Neuronal stem cell (in vitro differentiated cells): ENCODE measurements around the gene PDGFA.

Experiments
- DNase-seq: peaks from one replicate; pipeline ENCODE4 v3.0.0-alpha.2; 2013; ENCODE audit warnings: low spot score
- H2AFZ ChIP-seq: one replicate; pipeline ENCODE4 v1.6.1; 2013; ENCODE audit warnings: mild to moderate bottlenecking, low read length, inconsistent platforms
- H2AK5ac ChIP-seq: 2 replicates; pipeline ENCODE4 v1.6.1; 2013; ENCODE audit warnings: low read depth, mild to moderate bottlenecking, inconsistent platforms, low read length, moderate library complexity, mixed read lengths
- H2BK120ac ChIP-seq: 2 replicates; pipeline ENCODE4 v1.6.1; 2013; ENCODE audit warnings: low read depth, mild to moderate bottlenecking, inconsistent platforms, low read length, moderate library complexity, mixed read lengths
- H2BK12ac ChIP-seq: one replicate; pipeline ENCODE4 v1.6.1; 2013; ENCODE audit warnings: low read length, inconsistent platforms
- H2BK15ac ChIP-seq: 2 replicates; pipeline ENCODE4 v1.6.1; 2013; ENCODE audit warnings: mild to moderate bottlenecking, low read length, inconsistent platforms, mixed read lengths
- H2BK5ac ChIP-seq: one replicate; pipeline ENCODE4 v1.6.1; 2013; ENCODE audit warnings: inconsistent platforms, mild to moderate bottlenecking, low read length, moderate library complexity
- H3K14ac ChIP-seq: one replicate; pipeline ENCODE4 v1.6.1; 2013; ENCODE audit warnings: low read length, inconsistent platforms
- H3K18ac ChIP-seq: 2 replicates; pipeline ENCODE4 v1.6.1; 2013; ENCODE audit warnings: low read length, inconsistent platforms
- H3K23ac ChIP-seq: 2 replicates; pipeline ENCODE4 v1.6.1; 2013; ENCODE audit warnings: low read depth, mild to moderate bottlenecking, mixed read lengths, low read length, inconsistent platforms; ENCODE audit not compliant: poor library complexity
- H3K27ac ChIP-seq: replicated peaks from 3 replicates; pipeline ENCODE4 v1.5.1; 2013; ENCODE audit warnings: low read length, inconsistent platforms
- H3K27me3 ChIP-seq, 3 experiments: 2 replicates each; pipeline ENCODE4 v1.6.1; 2013; ENCODE audit warnings: low read length in 3 of 3, mild to moderate bottlenecking in 2 of 3, inconsistent platforms in 1 of 3, low read depth in 1 of 3, mixed read lengths in 1 of 3, moderate library complexity in 1 of 3; ENCODE audit not compliant: control insufficient read depth in 3 of 3, insufficient read depth in 3 of 3
- H3K36me3 ChIP-seq, 2 donors: replicated peaks in 1 of 2; 2 replicates each; pipeline ENCODE4 v1.6.1; 2013; ENCODE audit warnings: low read length in 2 of 2; ENCODE audit not compliant: control insufficient read depth in 2 of 2, insufficient read depth in 2 of 2
- H3K4ac ChIP-seq: 2 replicates; pipeline ENCODE4 v1.6.1; 2013; ENCODE audit warnings: inconsistent platforms, mild to moderate bottlenecking, low read length, moderate library complexity
- H3K4me1 ChIP-seq, 2 donors: 1 replicate in 1 of 2; 2 replicates in 1 of 2; pipeline ENCODE4 v1.6.1; 2013; ENCODE audit warnings: low read length in 2 of 2, low read depth in 1 of 2; ENCODE audit not compliant: control insufficient read depth in 2 of 2, insufficient read depth in 1 of 2
- H3K4me2 ChIP-seq: one replicate; pipeline ENCODE4 v1.6.1; 2013; ENCODE audit warnings: mild to moderate bottlenecking, low read length, inconsistent platforms; ENCODE audit not compliant: insufficient read depth, poor library complexity, severe bottlenecking
- H3K4me3 ChIP-seq, 2 donors: 2 replicates each; pipeline ENCODE4 v1.5.1; 2013; ENCODE audit warnings: low read length in 2 of 2, mild to moderate bottlenecking in 2 of 2, inconsistent platforms in 1 of 2, moderate library complexity in 1 of 2
- H3K79me1 ChIP-seq: one replicate; pipeline ENCODE4 v1.6.1; 2013; ENCODE audit warnings: low read depth, mild to moderate bottlenecking, inconsistent platforms, low read length, moderate library complexity
- H3K9ac ChIP-seq: one replicate; pipeline ENCODE4 v1.6.1; 2013; ENCODE audit warnings: mild to moderate bottlenecking, low read depth, low read length, inconsistent platforms; ENCODE audit not compliant: poor library complexity
- H3K9me3 ChIP-seq, 2 donors: replicated peaks in 1 of 2; 2 replicates each; pipeline versions ENCODE3 to v1.6.1; 2013; ENCODE audit warnings: low read length in 2 of 2, mild to moderate bottlenecking in 2 of 2, inconsistent platforms in 1 of 2, low read depth in 1 of 2, mixed read lengths in 1 of 2, moderate library complexity in 1 of 2; ENCODE audit not compliant: control insufficient read depth in 2 of 2, insufficient read depth in 1 of 2
- H4K8ac ChIP-seq: one replicate; pipeline ENCODE4 v1.6.1; 2013; ENCODE audit warnings: low read depth, mild to moderate bottlenecking, inconsistent platforms, low read length, moderate library complexity
- H4K91ac ChIP-seq: one replicate; pipeline ENCODE4 v1.6.1; 2013; ENCODE audit warnings: low read length, low read depth, mild to moderate bottlenecking, inconsistent platforms; ENCODE audit not compliant: poor library complexity
- WGBS, 2 donors: extraction: QIAGEN DNeasy Blood & Tissue Kit; methylation state at CpG; one replicate each; pipeline ENCODE4 v1.1.7; 2013; ENCODE audit warnings: missing lambda C conversion rate in 2 of 2, mixed read lengths in 1 of 2; ENCODE audit not compliant: insufficient read length in 2 of 2, insufficient replicate concordance in 1 of 2; ENCODE audit errors: extremely low coverage in 2 of 2; 5-methylcytosine and 5-hydroxymethylcytosine counted together

Gene PDGFA

DNA sequence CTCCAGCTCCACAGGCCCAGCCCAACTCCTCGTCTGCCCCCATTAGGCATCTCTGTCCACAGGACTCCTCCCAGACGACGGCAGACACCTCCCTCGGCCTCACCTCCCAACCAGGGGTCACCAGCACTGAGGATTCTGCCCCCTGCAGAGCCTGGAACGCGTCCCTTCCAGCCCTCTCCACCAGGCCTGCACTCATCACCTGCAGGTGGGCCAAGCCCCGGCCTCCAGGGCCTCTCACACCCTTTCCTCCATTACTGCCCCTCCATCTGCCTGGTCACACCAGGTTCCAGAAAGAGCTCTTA, 42.7 kb upstream of the PDGFA start:
- Histone ChIP-seq H3K18ac (peak overlapping the region; percentile 63), H2BK15ac (no peak overlapping the region), H3K14ac (no peak overlapping the region), H3K4me2 (no peak overlapping the region), H3K9ac (peak overlapping the region; percentile 75), H2BK120ac (no peak overlapping the region), H3K36me3 (no peaks in the 10 kb centered on the region), H3K27me3 (no peaks in the 10 kb centered on the region), H2BK5ac (no peak overlapping the region), H2AK5ac (peak overlapping the region; percentile 51), H3K79me1 (no peaks in the 10 kb centered on the region), H3K4me1 (no peaks in the 10 kb centered on the region), H3K27ac (no peak overlapping the region), H2BK12ac (no peak overlapping the region), H2AFZ (no peak overlapping the region), H3K23ac (peak overlapping the region; percentile 83), H3K9me3 (peaks cover 1 to 2% of the 10 kb centered on the region in 2 donors), H4K91ac (no peak overlapping the region), H3K4ac (no peak overlapping the region), H3K4me3 (no peak overlapping the region), H4K8ac (no peak overlapping the region)
- no CpG with 5 or more reads among the region's 7 CpGs for WGBS, 2 donors
- no peak for DNase-seq

DNA sequence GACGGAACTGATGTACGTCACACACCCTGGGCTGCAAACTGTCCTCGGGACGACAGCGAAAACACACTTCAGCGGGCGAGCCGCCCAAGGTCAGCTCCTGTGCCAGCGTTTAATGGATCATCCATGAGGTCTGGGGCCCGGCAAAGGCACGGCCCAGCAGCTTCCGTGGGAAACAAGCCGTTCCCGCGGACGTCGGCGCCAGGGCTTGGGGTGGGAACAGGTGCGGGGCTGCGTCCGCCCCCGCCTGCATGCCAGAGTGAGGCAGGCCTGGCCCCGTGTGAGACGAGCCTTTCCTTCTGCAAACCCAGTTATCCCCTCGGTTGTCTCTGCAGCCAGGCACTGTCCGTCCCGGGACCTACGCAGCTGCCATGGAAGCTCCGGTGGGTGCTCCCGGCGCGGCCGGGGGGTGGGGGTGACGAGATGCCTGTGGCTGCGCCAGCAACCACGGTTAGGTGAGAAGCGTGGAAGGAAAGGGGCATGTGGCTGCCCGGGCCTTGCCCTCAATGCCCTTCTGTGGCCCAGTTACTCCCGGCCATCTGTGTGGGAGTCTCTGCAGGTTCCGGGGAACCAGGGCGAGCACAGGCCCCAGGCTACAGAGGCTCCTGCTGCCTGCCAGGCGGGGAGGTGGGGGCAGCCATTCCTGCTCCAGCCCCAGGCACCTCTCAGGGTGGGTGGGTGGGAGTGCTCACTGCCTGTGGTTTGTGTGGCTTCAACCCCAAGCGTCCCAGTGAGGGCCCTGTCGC, 42.2 kb upstream of the PDGFA start:
- WGBS, 2 donors, result no CpG with 5 or more reads among the region's 44 CpGs
- H3K27me3 ChIP-seq, result no peaks in the 10 kb centered on the region

DNA sequence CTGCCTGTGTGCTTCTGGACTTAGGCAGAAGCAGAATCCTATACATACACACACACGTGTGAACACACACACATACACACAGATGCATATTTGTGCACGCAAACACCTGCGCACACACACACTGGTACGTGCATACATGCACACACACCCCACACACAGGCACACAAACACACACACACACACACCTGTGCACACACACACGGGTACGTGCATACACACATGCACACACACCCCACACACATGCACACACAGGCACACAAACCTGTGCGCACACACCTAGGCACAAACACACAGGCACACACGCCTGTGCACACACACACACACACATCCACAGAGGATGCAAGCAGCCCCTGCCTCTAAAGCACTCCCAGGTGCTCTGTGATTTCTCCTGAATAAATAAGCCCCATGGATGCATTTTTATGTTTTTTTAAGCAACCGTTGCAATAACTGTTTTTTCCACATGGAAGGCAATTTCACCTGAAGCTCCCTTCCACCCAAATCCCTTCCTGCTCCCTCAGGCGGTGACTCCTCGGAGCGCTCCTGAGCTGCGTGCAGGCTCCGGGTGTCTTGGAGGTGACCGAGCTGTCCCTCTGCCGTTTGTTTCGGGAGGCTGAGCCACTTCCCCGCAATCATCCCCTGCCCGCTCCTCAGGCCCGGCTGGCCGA, 41.5 kb upstream of the PDGFA start:
- Histone ChIP-seq H3K4me2 (no peak overlapping the region), H3K23ac (peak overlapping the region; percentile 95), H3K27ac (no peak overlapping the region), H3K36me3 (no peaks in the 10 kb centered on the region), H3K79me1 (peaks cover 2% of the 10 kb centered on the region), H3K9ac (peak overlapping the region; percentile 61), H3K27me3 (no peaks in the 10 kb centered on the region), H3K18ac (peak overlapping the region; percentile 80), H3K4ac (no peak overlapping the region), H2AFZ (no peak overlapping the region), H3K14ac (peak overlapping the region; percentile 67), H2AK5ac (no peak overlapping the region), H3K9me3 (peaks cover 5% of the 10 kb centered on the region in 2 donors), H2BK12ac (no peak overlapping the region), H2BK120ac (no peak overlapping the region), H2BK5ac (no peak overlapping the region), H4K8ac (no peak overlapping the region), H4K91ac (peak overlapping the region; percentile 53), H3K4me3 (peak overlapping the region in 1 of 2 donors; percentile 63), H3K4me1 (no peaks in the 10 kb centered on the region), H2BK15ac (no peak overlapping the region)
- DNase-seq, result no peak
- WGBS, 2 donors, result no CpG with 5 or more reads among the region's 21 CpGs

More for the DNA sequence above, 42.2 kb upstream of the PDGFA start:
- no peaks in the 10 kb centered on the region for H3K79me1 ChIP-seq
- H3K9ac ChIP-seq, result no peak overlapping the region
- H3K4me2 ChIP-seq, result no peak overlapping the region
- no peak overlapping the region for H2BK15ac ChIP-seq
- H3K36me3 ChIP-seq, result no peaks in the 10 kb centered on the region
- H3K27ac ChIP-seq, result no peak overlapping the region
- H2BK12ac ChIP-seq, result peak overlapping the region; percentile 49
- peak overlapping the region; percentile 76 for H4K8ac ChIP-seq
- peaks cover 5% of the 10 kb centered on the region in 2 donors for H3K9me3 ChIP-seq
- H3K14ac ChIP-seq, result peak overlapping the region; percentile 95
- no peak overlapping the region for H3K4ac ChIP-seq
- peak overlapping the region; percentile 80 for H3K18ac ChIP-seq
- H2BK5ac ChIP-seq, result no peak overlapping the region
- no peak overlapping the region for H2BK120ac ChIP-seq
- no peak overlapping the region for H3K4me3 ChIP-seq
- H3K23ac ChIP-seq, result peak overlapping the region; percentile 83
- no peak overlapping the region for H4K91ac ChIP-seq
- DNase-seq, result no peak
- H2AFZ ChIP-seq, result no peak overlapping the region
- no peaks in the 10 kb centered on the region for H3K4me1 ChIP-seq
- H2AK5ac ChIP-seq, result peak overlapping the region; percentile 68

DNA sequence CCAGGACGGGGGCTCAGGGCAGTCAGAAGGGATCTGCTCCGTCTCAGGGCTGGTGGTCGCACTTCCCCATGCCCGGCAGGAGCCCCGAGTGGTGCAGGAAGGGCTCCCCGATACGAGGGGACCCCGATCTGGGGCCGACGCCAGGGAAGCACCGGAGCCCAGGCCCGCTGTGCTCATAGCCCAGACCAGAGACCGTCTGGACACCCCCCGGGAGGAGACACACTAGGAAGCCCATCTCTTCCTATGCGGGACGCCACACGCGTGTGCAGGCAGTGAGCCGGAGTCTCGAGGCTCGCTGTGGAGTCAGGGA, 39.7 kb upstream of the PDGFA start:
- Histone ChIP-seq H4K91ac (no peak overlapping the region), H2AK5ac (no peak overlapping the region)
- no CpG with 5 or more reads among the region's 21 CpGs for WGBS, 2 donors

More for the DNA sequence above, 39.7 kb upstream of the PDGFA start:
- peaks cover 2% of the 10 kb centered on the region for H3K79me1 ChIP-seq
- H3K4me3 ChIP-seq, result no peak overlapping the region
- H2BK120ac ChIP-seq, result no peak overlapping the region
- no peak overlapping the region for H2AFZ ChIP-seq
- no peak overlapping the region for H3K27ac ChIP-seq
- no peak overlapping the region for H2BK15ac ChIP-seq
- peak overlapping the region; percentile 16 for H3K23ac ChIP-seq
- peak overlapping the region; percentile 1 for H3K14ac ChIP-seq
- H3K36me3 ChIP-seq, result no peaks in the 10 kb centered on the region
- no peak overlapping the region for H3K4ac ChIP-seq
- H2BK5ac ChIP-seq, result peak overlapping the region; percentile 4
- no peak overlapping the region for H3K4me2 ChIP-seq
- H3K27me3 ChIP-seq, result no peaks in the 10 kb centered on the region
- peaks cover 5% of the 10 kb centered on the region in 2 donors for H3K9me3 ChIP-seq
- no peak overlapping the region for H3K9ac ChIP-seq
- H3K4me1 ChIP-seq, result no peaks in the 10 kb centered on the region
- no peak for DNase-seq
- peak overlapping the region; percentile 70 for H3K18ac ChIP-seq
- H2BK12ac ChIP-seq, result no peak overlapping the region
- no peak overlapping the region for H4K8ac ChIP-seq
